ENCODE measurements around the gene PDX1.

GRCh38 chr13:27928353-27928804 lies 8.6 kb downstream of the PDX1 start:
- TF ChIP-seq CTCF (IDR thresholded peaks at IDR 0.05; ENCODE audit: insufficient read depth, low read length) (no peak), POLR2AphosphoS5 (IDR thresholded peaks at IDR 0.05; ENCODE audit: low read depth) (no peak), GABPA (IDR thresholded peaks at IDR 0.05; ENCODE audit: low read depth) (no peak), REST (IDR thresholded peaks at IDR 0.05; ENCODE audit: insufficient replicate concordance, low read depth) (no peak)

Measured in HL-60 (cell line).